Ishikawa (cell line): ENCODE data around the gene RIPK4.

Source experiments
- CEBPB ChIP-seq: IDR thresholded peaks from 2 replicates; pipeline ENCODE4 v1.6.1; 2012
- CREB1 ChIP-seq: IDR thresholded peaks from 2 replicates; pipeline ENCODE4 v1.6.1; 2012; ENCODE audit warnings: low read depth
- EGR1 ChIP-seq: IDR thresholded peaks from 2 replicates; pipeline ENCODE4 v1.6.1; 2012
- EP300 ChIP-seq: IDR thresholded peaks from 2 replicates; pipeline ENCODE4 v1.6.1; 2012; ENCODE audit warnings: borderline replicate concordance
- FOXM1 ChIP-seq: IDR thresholded peaks from 2 replicates; pipeline ENCODE4 v1.6.1; 2012; ENCODE audit warnings: low read depth, borderline replicate concordance
- MAX ChIP-seq: IDR thresholded peaks from 2 replicates; pipeline ENCODE4 v1.6.1; 2012
- NFIC ChIP-seq: IDR thresholded peaks from 2 replicates; pipeline ENCODE4 v1.6.1; 2012
- RAD21 ChIP-seq: IDR thresholded peaks from 2 replicates; pipeline ENCODE4 v1.6.1; 2012; ENCODE audit warnings: low read depth
- REST ChIP-seq: IDR thresholded peaks from 2 replicates; pipeline ENCODE4 v1.6.1; 2012; ENCODE audit warnings: low read depth, mild to moderate bottlenecking
- TAF1 ChIP-seq: IDR thresholded peaks from 2 replicates; pipeline ENCODE4 v1.6.1; 2012; ENCODE audit warnings: low read depth, mild to moderate bottlenecking
- TCF12 ChIP-seq: IDR thresholded peaks from 2 replicates; pipeline ENCODE4 v1.6.1; 2012; ENCODE audit warnings: low read depth
- TEAD4 ChIP-seq: IDR thresholded peaks from 2 replicates; pipeline ENCODE4 v1.6.1; 2012
- USF1 ChIP-seq: IDR thresholded peaks from 2 replicates; pipeline ENCODE4 v1.6.1; 2012
- YY1 ChIP-seq: IDR thresholded peaks from 2 replicates; pipeline ENCODE4 v1.6.1; 2012; ENCODE audit warnings: low read depth
- ZBTB7A ChIP-seq: IDR thresholded peaks from 2 replicates; pipeline ENCODE4 v1.6.1; 2012; ENCODE audit warnings: low read depth

Gene RIPK4

GRCh38 chr21:41759926-41760325 lies 6.9 kb downstream of the RIPK4 start:
- no peak for TF ChIP-seq ZBTB7A
- TF ChIP-seq YY1, result no peak
- TF ChIP-seq TCF12, result no peak
- TF ChIP-seq NFIC, result no peak
- TF ChIP-seq EGR1, result no peak
- TF ChIP-seq FOXM1, result no peak
- no peak for TF ChIP-seq REST
- no peak for TF ChIP-seq EP300
- TF ChIP-seq CEBPB, result no peak
- no peak for TF ChIP-seq TEAD4
- TF ChIP-seq MAX, result no peak
- TF ChIP-seq USF1, result no peak
- no peak for TF ChIP-seq TAF1
- TF ChIP-seq CREB1, result no peak

GRCh38 chr21:41759214-41759840 lies 7.5 kb downstream of the RIPK4 start:
- no peak for TF ChIP-seq TCF12
- TF ChIP-seq TAF1, result no peak
- no peak for TF ChIP-seq MAX
- no peak for TF ChIP-seq USF1
- TF ChIP-seq EGR1, result no peak
- no peak for TF ChIP-seq TEAD4
- no peak for TF ChIP-seq YY1
- no peak for TF ChIP-seq ZBTB7A
- TF ChIP-seq RAD21, result no peak
- no peak for TF ChIP-seq EP300
- no peak for TF ChIP-seq FOXM1
- TF ChIP-seq CREB1, result no peak
- TF ChIP-seq NFIC, result no peak
- no peak for TF ChIP-seq REST
- TF ChIP-seq CEBPB, result no peak

- TF ChIP-seq YY1 (no peak), CREB1 (no peak), NFIC (no peak), CEBPB (no peak), RAD21 (no peak), TAF1 (no peak), EGR1 (no peak)
Measured at GRCh38 chr21:41758550-41758949, 8.3 kb downstream of the RIPK4 start.

- no peak for TF ChIP-seq ZBTB7A
- TF ChIP-seq CREB1, result no peak
- no peak for TF ChIP-seq NFIC
- TF ChIP-seq MAX, result no peak
- TF ChIP-seq YY1, result no peak
- no peak for TF ChIP-seq REST
- TF ChIP-seq EGR1, result no peak
- no peak for TF ChIP-seq TEAD4
- TF ChIP-seq TAF1, result no peak
- TF ChIP-seq RAD21, result no peak
- TF ChIP-seq EP300, result no peak
- TF ChIP-seq CEBPB, result no peak
- TF ChIP-seq FOXM1, result no peak
- no peak for TF ChIP-seq USF1
- TF ChIP-seq TCF12, result no peak
Measured at GRCh38 chr21:41755934-41756773, 10.7 kb downstream of the RIPK4 start.
